Measurements from ENCODE around the gene RAB11FIP5.

RAB11FIP5 gene

GRCh38 chr2:73111073-73112025 is 1.4 kb downstream of the RAB11FIP5 start:
- Histone ChIP-seq H3K27me3 (ENCODE audit: low read length) (no peaks in the 10 kb centered on the region), H3K27ac (ENCODE audit: low read depth, low read length) (no peak overlapping the region), H2AFZ (ENCODE audit: low read depth, low read length, severe bottlenecking) (no peak overlapping the region), H3K9ac (ENCODE audit: low read length) (no peak overlapping the region), H3F3A (ENCODE audit: insufficient read depth) (no peaks in the 10 kb centered on the region), H4K20me1 (ENCODE audit: low read depth, low read length) (no peaks in the 10 kb centered on the region), H3K79me2 (ENCODE audit: insufficient read depth, low read length) (no peaks in the 10 kb centered on the region), H3K4me2 (ENCODE audit: low read depth, low read length, poor library complexity, severe bottlenecking) (no peak overlapping the region), H3K36me3 (ENCODE audit: low read length) (no peaks in the 10 kb centered on the region), H3K4me3 (ENCODE audit: insufficient read depth, low read length, poor library complexity, severe bottlenecking) (no peak overlapping the region), H3K9me3 (ENCODE audit: insufficient read depth, low read length) (no peaks in the 10 kb centered on the region), H3K9me2 (replicated peaks; ENCODE audit: insufficient read depth, low read length) (no peaks in the 10 kb centered on the region)
- TF ChIP-seq EZH2phosphoT487 (conservative IDR thresholded peaks at IDR 0.05; ENCODE audit: low read length) (no peak), CTCF (IDR thresholded peaks at IDR 0.05; ENCODE audit: insufficient read depth, low read length, poor library complexity, severe bottlenecking) (no peak)

- H3K4me3 ChIP-seq (ENCODE audit: insufficient read depth, low read length, poor library complexity, severe bottlenecking), result no peak overlapping the region
- H3K4me2 ChIP-seq (ENCODE audit: low read depth, low read length, poor library complexity, severe bottlenecking), result no peak overlapping the region
Measured at GRCh38 chr2:73110168-73111072, 2.3 kb downstream of the RAB11FIP5 start.

More at GRCh38 chr2:73110168-73111072, 2.3 kb downstream of the RAB11FIP5 start:
- Histone ChIP-seq H3K27ac (ENCODE audit: low read depth, low read length) (no peak overlapping the region), H3K79me2 (ENCODE audit: insufficient read depth, low read length) (no peaks in the 10 kb centered on the region), H3K27me3 (ENCODE audit: low read length) (no peaks in the 10 kb centered on the region), H4K20me1 (ENCODE audit: low read depth, low read length) (no peaks in the 10 kb centered on the region), H3K36me3 (ENCODE audit: low read length) (no peaks in the 10 kb centered on the region), H3F3A (ENCODE audit: insufficient read depth) (no peaks in the 10 kb centered on the region), H3K9me3 (ENCODE audit: insufficient read depth, low read length) (no peaks in the 10 kb centered on the region), H3K9me2 (replicated peaks; ENCODE audit: insufficient read depth, low read length) (no peaks in the 10 kb centered on the region), H2AFZ (ENCODE audit: low read depth, low read length, severe bottlenecking) (no peak overlapping the region), H3K9ac (ENCODE audit: low read length) (no peak overlapping the region)
- TF ChIP-seq CTCF (IDR thresholded peaks at IDR 0.05; ENCODE audit: insufficient read depth, low read length, poor library complexity, severe bottlenecking), result no peak
- TF ChIP-seq EZH2phosphoT487 (conservative IDR thresholded peaks at IDR 0.05; ENCODE audit: low read length), result no peak
